HG03066 (cell line): ENCODE measurements around the gene CSDE1.

ENCODE experiments used
- ATAC-seq: cut with Tn5 transposase; IDR thresholded peaks from one replicate; pipeline ENCODE4 v1.9.1; 2021; ENCODE audit warnings: low read depth; ENCODE audit not compliant: unreplicated experiment

The CSDE1 gene

GRCh38 chr1:114668373-114668772 is 89.4 kb downstream of the CSDE1 start:
- no peak for ATAC-seq

GRCh38 chr1:114666954-114667353 is 90.8 kb downstream of the CSDE1 start:
- ATAC-seq, result no peak
